Neural cell (in vitro differentiated cells): Measurements from ENCODE around the gene GDPD4.

ENCODE experiments used
- EZH2 ChIP-seq: fragments of 200-600, 300-800 bp; shearing (Covaris generic), sonication (generic); IDR thresholded peaks from 2 replicates; pipeline ENCODE4 v1.6.1; 2014; ENCODE audit warnings: antibody characterized with exemption, low read length, borderline replicate concordance, mild to moderate bottlenecking; ENCODE audit not compliant: insufficient read depth, poor library complexity, severe bottlenecking
- MXI1 ChIP-seq: fragments of 450-650 bp; conservative IDR thresholded peaks from 2 replicates; pipeline ENCODE4 v1.6.1; 2014; ENCODE audit warnings: antibody characterized with exemption, mild to moderate bottlenecking; ENCODE audit not compliant: poor library complexity, severe bottlenecking
- POLR2AphosphoS5 ChIP-seq: IDR thresholded peaks from 2 replicates; pipeline ENCODE4 v1.6.1; 2012
- SMC3 ChIP-seq: fragments of 450-650 bp; conservative IDR thresholded peaks from 2 replicates; pipeline ENCODE4 v1.6.1; 2014; ENCODE audit warnings: antibody characterized with exemption, mild to moderate bottlenecking, moderate library complexity; ENCODE audit not compliant: poor library complexity
- TAF1 ChIP-seq: IDR thresholded peaks from 2 replicates; pipeline ENCODE4 v1.6.1; 2012; ENCODE audit warnings: low read depth
- TF ChIP-seq, protein P1 (sequence below): fragments of 450-650 bp; IDR thresholded peaks from 2 replicates; pipeline ENCODE4 v1.5.1; 2014; ENCODE audit warnings: antibody characterized with exemption, mild to moderate bottlenecking, moderate library complexity; ENCODE audit not compliant: poor library complexity, severe bottlenecking
- TF ChIP-seq, protein P2 (sequence below): IDR thresholded peaks from 2 replicates; pipeline ENCODE4 v1.6.1; 2012; ENCODE audit warnings: borderline replicate concordance

GRCh38 chr11:77205467-77206263 is 95.8 kb downstream of the GDPD4 start:
- TF ChIP-seq, protein P1, sequence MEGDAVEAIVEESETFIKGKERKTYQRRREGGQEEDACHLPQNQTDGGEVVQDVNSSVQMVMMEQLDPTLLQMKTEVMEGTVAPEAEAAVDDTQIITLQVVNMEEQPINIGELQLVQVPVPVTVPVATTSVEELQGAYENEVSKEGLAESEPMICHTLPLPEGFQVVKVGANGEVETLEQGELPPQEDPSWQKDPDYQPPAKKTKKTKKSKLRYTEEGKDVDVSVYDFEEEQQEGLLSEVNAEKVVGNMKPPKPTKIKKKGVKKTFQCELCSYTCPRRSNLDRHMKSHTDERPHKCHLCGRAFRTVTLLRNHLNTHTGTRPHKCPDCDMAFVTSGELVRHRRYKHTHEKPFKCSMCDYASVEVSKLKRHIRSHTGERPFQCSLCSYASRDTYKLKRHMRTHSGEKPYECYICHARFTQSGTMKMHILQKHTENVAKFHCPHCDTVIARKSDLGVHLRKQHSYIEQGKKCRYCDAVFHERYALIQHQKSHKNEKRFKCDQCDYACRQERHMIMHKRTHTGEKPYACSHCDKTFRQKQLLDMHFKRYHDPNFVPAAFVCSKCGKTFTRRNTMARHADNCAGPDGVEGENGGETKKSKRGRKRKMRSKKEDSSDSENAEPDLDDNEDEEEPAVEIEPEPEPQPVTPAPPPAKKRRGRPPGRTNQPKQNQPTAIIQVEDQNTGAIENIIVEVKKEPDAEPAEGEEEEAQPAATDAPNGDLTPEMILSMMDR = no peak
- no peak for TF ChIP-seq EZH2
- TF ChIP-seq MXI1 = no peak
- TF ChIP-seq POLR2AphosphoS5 = no peak
- no peak for TF ChIP-seq SMC3
- TF ChIP-seq, protein P2, sequence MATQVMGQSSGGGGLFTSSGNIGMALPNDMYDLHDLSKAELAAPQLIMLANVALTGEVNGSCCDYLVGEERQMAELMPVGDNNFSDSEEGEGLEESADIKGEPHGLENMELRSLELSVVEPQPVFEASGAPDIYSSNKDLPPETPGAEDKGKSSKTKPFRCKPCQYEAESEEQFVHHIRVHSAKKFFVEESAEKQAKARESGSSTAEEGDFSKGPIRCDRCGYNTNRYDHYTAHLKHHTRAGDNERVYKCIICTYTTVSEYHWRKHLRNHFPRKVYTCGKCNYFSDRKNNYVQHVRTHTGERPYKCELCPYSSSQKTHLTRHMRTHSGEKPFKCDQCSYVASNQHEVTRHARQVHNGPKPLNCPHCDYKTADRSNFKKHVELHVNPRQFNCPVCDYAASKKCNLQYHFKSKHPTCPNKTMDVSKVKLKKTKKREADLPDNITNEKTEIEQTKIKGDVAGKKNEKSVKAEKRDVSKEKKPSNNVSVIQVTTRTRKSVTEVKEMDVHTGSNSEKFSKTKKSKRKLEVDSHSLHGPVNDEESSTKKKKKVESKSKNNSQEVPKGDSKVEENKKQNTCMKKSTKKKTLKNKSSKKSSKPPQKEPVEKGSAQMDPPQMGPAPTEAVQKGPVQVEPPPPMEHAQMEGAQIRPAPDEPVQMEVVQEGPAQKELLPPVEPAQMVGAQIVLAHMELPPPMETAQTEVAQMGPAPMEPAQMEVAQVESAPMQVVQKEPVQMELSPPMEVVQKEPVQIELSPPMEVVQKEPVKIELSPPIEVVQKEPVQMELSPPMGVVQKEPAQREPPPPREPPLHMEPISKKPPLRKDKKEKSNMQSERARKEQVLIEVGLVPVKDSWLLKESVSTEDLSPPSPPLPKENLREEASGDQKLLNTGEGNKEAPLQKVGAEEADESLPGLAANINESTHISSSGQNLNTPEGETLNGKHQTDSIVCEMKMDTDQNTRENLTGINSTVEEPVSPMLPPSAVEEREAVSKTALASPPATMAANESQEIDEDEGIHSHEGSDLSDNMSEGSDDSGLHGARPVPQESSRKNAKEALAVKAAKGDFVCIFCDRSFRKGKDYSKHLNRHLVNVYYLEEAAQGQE = no peak
- TF ChIP-seq TAF1 = no peak
